ENCODE measurements around the gene KIF26B.

KIF26B gene

GRCh38 chr1:245528258-245528635, 373.5 kb downstream of the KIF26B start:
- no peaks in the 10 kb centered on the region for H3K36me3 ChIP-seq
- H3K27ac ChIP-seq = no peak overlapping the region
- peak; percentile 15 for DNase-seq
- no peak overlapping the region for H3K4me3 ChIP-seq (ENCODE audit: low read depth, low read length)
- H3K9me3 ChIP-seq (ENCODE audit: severe bottlenecking) = peaks cover 3% of the 10 kb centered on the region
- H3K27me3 ChIP-seq (ENCODE audit: insufficient read depth, low read depth, severe bottlenecking) = peaks cover 3% of the 10 kb centered on the region
- no peak for TF ChIP-seq CTCF (IDR thresholded peaks at IDR 0.05; ENCODE audit: low read depth, low read length)

GRCh38 chr1:245530937-245531336, 376.2 kb downstream of the KIF26B start:
- no peak for DNase-seq
- Histone ChIP-seq H3K9me3 (ENCODE audit: severe bottlenecking) (no peaks in the 10 kb centered on the region), H3K27ac (no peak overlapping the region), H3K4me3 (ENCODE audit: low read depth, low read length) (no peak overlapping the region), H3K27me3 (ENCODE audit: insufficient read depth, low read depth, severe bottlenecking) (peaks cover 3% of the 10 kb centered on the region), H3K36me3 (no peaks in the 10 kb centered on the region)
- no peak for TF ChIP-seq CTCF (IDR thresholded peaks at IDR 0.05; ENCODE audit: low read depth, low read length)

- Histone ChIP-seq H3K27ac (no peak overlapping the region), H3K9me3 (ENCODE audit: severe bottlenecking) (no peaks in the 10 kb centered on the region), H3K27me3 (ENCODE audit: insufficient read depth, low read depth, severe bottlenecking) (peaks cover 4% of the 10 kb centered on the region), H3K4me3 (ENCODE audit: low read depth, low read length) (no peak overlapping the region), H3K36me3 (no peaks in the 10 kb centered on the region)
- no peak for DNase-seq
- no peak for TF ChIP-seq CTCF (IDR thresholded peaks at IDR 0.05; ENCODE audit: low read depth, low read length)
Observed at GRCh38 chr1:245537992-245538391, 383.2 kb downstream of the KIF26B start.

- Histone ChIP-seq H3K9me3 (ENCODE audit: severe bottlenecking) (no peaks in the 10 kb centered on the region), H3K27me3 (ENCODE audit: insufficient read depth, low read depth, severe bottlenecking) (peaks cover 4% of the 10 kb centered on the region), H3K36me3 (no peaks in the 10 kb centered on the region), H3K27ac (no peak overlapping the region), H3K4me3 (ENCODE audit: low read depth, low read length) (no peak overlapping the region)
- TF ChIP-seq CTCF (IDR thresholded peaks at IDR 0.05; ENCODE audit: low read depth, low read length) = no peak
- no peak for DNase-seq
Observed at GRCh38 chr1:245538671-245539070, 383.9 kb downstream of the KIF26B start.

- no peaks in the 10 kb centered on the region for H3K36me3 ChIP-seq
- H3K27ac ChIP-seq = no peak overlapping the region
- no peak for TF ChIP-seq CTCF (IDR thresholded peaks at IDR 0.05; ENCODE audit: low read depth, low read length)
- H3K27me3 ChIP-seq (ENCODE audit: insufficient read depth, low read depth, severe bottlenecking) = peaks cover 4% of the 10 kb centered on the region
- H3K4me3 ChIP-seq (ENCODE audit: low read depth, low read length) = no peak overlapping the region
- DNase-seq = no peak
- H3K9me3 ChIP-seq (ENCODE audit: severe bottlenecking) = no peaks in the 10 kb centered on the region
Observed at GRCh38 chr1:245541369-245541768, 386.6 kb downstream of the KIF26B start.

GRCh38 chr1:245542365-245542764, 387.6 kb downstream of the KIF26B start:
- no peak overlapping the region for H3K27ac ChIP-seq
- peaks cover 4% of the 10 kb centered on the region for H3K27me3 ChIP-seq (ENCODE audit: insufficient read depth, low read depth, severe bottlenecking)
- H3K4me3 ChIP-seq (ENCODE audit: low read depth, low read length) = no peak overlapping the region
- H3K9me3 ChIP-seq (ENCODE audit: severe bottlenecking) = no peaks in the 10 kb centered on the region
- H3K36me3 ChIP-seq = no peaks in the 10 kb centered on the region
- TF ChIP-seq CTCF (IDR thresholded peaks at IDR 0.05; ENCODE audit: low read depth, low read length) = no peak
- DNase-seq = no peak

Data from WERI-Rb-1 (cell line).